Endothelial cell of umbilical vein (primary cell): ENCODE measurements around the gene SPTB. TPM values are rescaled to one million over a fixed set of nuclear protein-coding genes. Genes with fewer than 3 reads are reported as not detected.
A peak's percentile ranks its signal among the peaks of the same experiment; 100 is the strongest.

ENCODE experiments used
- BruUV-seq: library from RNA; stranded (reverse); fragments of 400-500 nt; replicated peaks from 2 replicates; lab custom pipeline; 2021; lab: Mats Ljungman, UMichigan
- CTCF ChIA-PET: fragments of 300-600, 350-600 bp; sonication (Branson Sonifier 250); formaldehyde crosslinking; loops from one replicate; lab custom pipeline; 2021; ENCODE audit warnings: antibody characterized with exemption, inconsistent platforms; lab: Charles Lee
- POLR2A ChIA-PET: fragments of 300-600, 350-600 bp; sonication (Branson Sonifier 250); formaldehyde crosslinking; loops from one replicate; lab custom pipeline; 2021; ENCODE audit warnings: antibody characterized with exemption, inconsistent platforms; lab: Charles Lee
- DNase-seq: peaks from one replicate; pipeline ENCODE4 v3.0.0-alpha.2; 2011; ENCODE audit warnings: low read depth, low spot score
- FAIRE-seq: peaks from 2 replicates; lab custom pipeline; 2011; peaks lifted over from hg19 to GRCh38; lab: Jason Lieb, UNC
- H2AFZ ChIP-seq: 2 replicates; pipeline ENCODE4 v1.6.0; 2012; ENCODE audit warnings: low read depth, low read length, control low read depth, inconsistent platforms
- H3K27ac ChIP-seq: 2 replicates; pipeline ENCODE4 v1.5.1; 2011; ENCODE audit warnings: low read depth, mild to moderate bottlenecking, control low read depth, low read length, moderate library complexity; ENCODE audit not compliant: insufficient read depth
- H3K27me3 ChIP-seq, 2 experiments: 2 replicates each; pipeline versions ENCODE4 v1.6.0 to v1.6.1; 2011; ENCODE audit warnings: low read length in 2 of 2, mixed read lengths in 1 of 2; ENCODE audit not compliant: control insufficient read depth in 2 of 2, insufficient read depth in 2 of 2
- H3K36me3 ChIP-seq, 2 experiments: 2 replicates in 1 of 2; 3 replicates in 1 of 2; pipeline ENCODE4 v1.5.1; 2011; ENCODE audit warnings: low read length in 2 of 2, mild to moderate bottlenecking in 1 of 2, moderate library complexity in 1 of 2; ENCODE audit not compliant: control insufficient read depth in 2 of 2, insufficient read depth in 2 of 2; ENCODE audit errors: extremely low read depth in 1 of 2
- H3K4me1 ChIP-seq: 3 replicates; pipeline ENCODE4 v1.5.1; 2011; ENCODE audit warnings: mild to moderate bottlenecking, low read length; ENCODE audit not compliant: control insufficient read depth, insufficient read depth; ENCODE audit errors: extremely low read depth
- H3K4me2 ChIP-seq: 2 replicates; pipeline ENCODE4 v1.6.1; 2011; ENCODE audit warnings: low read length, control low read depth, mixed read lengths; ENCODE audit not compliant: insufficient read depth
- H3K4me3 ChIP-seq, 3 experiments: fragments of 200-600 bp in 1 of 3; sonication (generic), shearing (Covaris generic) in 1 of 3; replicated peaks in 1 of 3; 2 replicates each; pipeline ENCODE4 v1.5.1; 2011 to 2016; ENCODE audit warnings: control low read depth in 3 of 3, low read length in 3 of 3, mild to moderate bottlenecking in 2 of 3, inconsistent platforms in 1 of 3, low read depth in 1 of 3, moderate library complexity in 1 of 3; ENCODE audit not compliant: insufficient read depth in 1 of 3
- H3K79me2 ChIP-seq: 2 replicates; pipeline ENCODE4 v1.6.0; 2012; ENCODE audit warnings: low read length, inconsistent platforms; ENCODE audit not compliant: control insufficient read depth, insufficient read depth
- H3K9ac ChIP-seq: replicated peaks from 2 replicates; pipeline ENCODE3; 2011; ENCODE audit warnings: low read length, control low read depth; ENCODE audit not compliant: insufficient read depth; ENCODE audit errors: extremely low read depth
- H3K9me1 ChIP-seq: replicated peaks from 3 replicates; pipeline ENCODE4 v1.6.0; 2011; ENCODE audit warnings: mild to moderate bottlenecking, low read length; ENCODE audit not compliant: control insufficient read depth, insufficient read depth; ENCODE audit errors: extremely low read depth
- H3K9me3 ChIP-seq: replicated peaks from 2 replicates; pipeline ENCODE4 v1.5.1; 2012; ENCODE audit warnings: low read length, inconsistent platforms; ENCODE audit not compliant: control insufficient read depth, insufficient read depth
- H4K20me1 ChIP-seq: replicated peaks from 2 replicates; pipeline ENCODE3; 2011; ENCODE audit warnings: mild to moderate bottlenecking, low read length; ENCODE audit not compliant: control insufficient read depth, insufficient read depth; ENCODE audit errors: extremely low read depth
- CTCF ChIP-seq, 2 donors: IDR thresholded peaks; 1 replicate in 1 of 2; 2 replicates in 1 of 2; pipeline ENCODE4 v1.5.1; 2011; ENCODE audit warnings: low read length in 2 of 2, mild to moderate bottlenecking in 2 of 2, moderate library complexity in 2 of 2, control low read depth in 1 of 2, inconsistent platforms in 1 of 2, low read depth in 1 of 2; ENCODE audit not compliant: insufficient read depth in 1 of 2; ENCODE audit errors: extremely low read depth in 1 of 2
- EZH2 ChIP-seq: IDR thresholded peaks from 2 replicates; pipeline ENCODE4 v1.6.1; 2012; ENCODE audit warnings: borderline replicate concordance, low read depth, mild to moderate bottlenecking, moderate library complexity, low read length, inconsistent platforms; ENCODE audit not compliant: severe bottlenecking
- GATA2 ChIP-seq: IDR thresholded peaks from 2 replicates; pipeline ENCODE4 v1.7.0; 2011; ENCODE audit warnings: low read depth, mild to moderate bottlenecking, moderate library complexity, mixed read lengths, low read length; ENCODE audit not compliant: insufficient read length, insufficient read depth
- JUN ChIP-seq: IDR thresholded peaks from 2 replicates; pipeline ENCODE4 v1.6.1; 2011; ENCODE audit warnings: borderline replicate concordance, low read depth; ENCODE audit not compliant: insufficient read length, insufficient read depth
- MAX ChIP-seq: IDR thresholded peaks from 2 replicates; pipeline ENCODE4 v1.6.1; 2011; ENCODE audit not compliant: insufficient read depth, insufficient read length
- POLR2A ChIP-seq: IDR thresholded peaks from 2 replicates; pipeline ENCODE4 v1.6.1; 2012; ENCODE audit warnings: low read depth, mild to moderate bottlenecking, control low read depth, low read length
- dilution Hi-C: fragments of 300-500 bp; cut with MboI; formaldehyde crosslinking; loops from one replicate; pipeline ENCODE4 v1.15.0; 2019; ENCODE audit warnings: low sequenced_read_pairs; ENCODE audit not compliant: extremely low pct_ligation_motif_present
- intact Hi-C: fragments of 100-400 bp; cut with micrococcal nuclease; formaldehyde crosslinking; loops from one replicate; pipeline ENCODE4 v1.10.0; 2022
- polyA plus RNA-seq, 4 experiments: library from polyadenylated mRNA; depleted of rRNA in 3 of 4; stranded (reverse) in 3 of 4; unstranded in 1 of 4; fragments of >200 nt; gene quantifications; 2 replicates each; pipeline versions ENCODE4 v1.2.1 to v1.2.3, GENCODE V29; 2011 to 2012; ENCODE audit warnings: missing spikeins in 1 of 4
- total RNA-seq: library from RNA; stranded (reverse); gene quantifications from 2 replicates; pipeline ENCODE4 v1.2.3, GENCODE V29; 2021

Gene SPTB
- total and polyA plus RNA-seq, 2 donors (not counting 3 experiments of a cell fraction or from before 2014, with no cell fraction given): 0.03 to 0.07 TPM

GRCh38 chr14:64912261-64912660 lies 32.6 kb upstream of the SPTB start:
- H3K4me1 ChIP-seq: peaks cover 16% of the 10 kb centered on the region
- BruUV-seq: no TSS peak
- POLR2A ChIA-PET: no interaction called here
- no peak overlapping the region for H3K4me2 ChIP-seq
- H3K9ac ChIP-seq: no peak overlapping the region
- no peak for FAIRE-seq
- no peak for DNase-seq
- H3K4me3 ChIP-seq: no peak overlapping the region
- dilution Hi-C loops (no loop called here), intact Hi-C loops (loop anchor here (5.0 kb wide), 1 partner anchor 90 kb away; no protein-coding TSS in a partner anchor)
- peaks cover 21% of the 10 kb centered on the region for H3K79me2 ChIP-seq
- no peak overlapping the region for H2AFZ ChIP-seq
- TF ChIP-seq JUN (no peak), EZH2 (no peak), MAX (no peak), GATA2 (no peak), POLR2A (no peak)
- no peaks in the 10 kb centered on the region for H3K36me3 ChIP-seq
- no peaks in the 10 kb centered on the region for H3K9me1 ChIP-seq
- CTCF ChIA-PET: interaction anchor here (3.5 to 4.0 kb wide), 2 partner anchors 21 to 89 kb away, joined by 50 to 61 read pairs; no protein-coding TSS in a partner anchor
- H3K27ac ChIP-seq: no peak overlapping the region
- no peaks in the 10 kb centered on the region for H3K9me3 ChIP-seq
- no peaks in the 10 kb centered on the region for H4K20me1 ChIP-seq
- H3K27me3 ChIP-seq: peaks cover 9 to 21% of the 10 kb centered on the region in 2 experiments

GRCh38 chr14:64910847-64911495 lies 31.3 kb upstream of the SPTB start:
- no peak for FAIRE-seq
- DNase-seq: peak; percentile 46
- TF ChIP-seq CTCF (IDR thresholded peaks at IDR 0.05; ENCODE audit: extremely low read depth in 1 of 2, insufficient read depth in 1 of 2, low read depth in 1 of 2, low read length in 2 of 2): peak; percentile 41 to 51
- TF ChIP-seq EZH2: no peak
- Histone ChIP-seq H3K9ac (no peak overlapping the region), H3K27ac (no peak overlapping the region), H3K9me1 (no peaks in the 10 kb centered on the region), H4K20me1 (no peaks in the 10 kb centered on the region), H3K79me2 (peaks cover 17% of the 10 kb centered on the region), H3K4me3 (no peak overlapping the region), H3K27me3 (peaks cover 14 to 23% of the 10 kb centered on the region in 2 experiments), H3K4me2 (no peak overlapping the region), H3K4me1 (peaks cover 16% of the 10 kb centered on the region), H3K36me3 (no peaks in the 10 kb centered on the region), H3K9me3 (no peaks in the 10 kb centered on the region), H2AFZ (no peak overlapping the region)
- BruUV-seq: no TSS peak
- intact Hi-C loops: loop anchor here (5.0 kb wide), 1 partner anchor 89 kb away; no protein-coding TSS in a partner anchor
- dilution Hi-C loops: no loop called here
- POLR2A ChIA-PET: interaction anchor here (0.7 kb wide), 1 partner anchor 60 kb away, joined by 3 read pairs; no protein-coding TSS in a partner anchor
- CTCF ChIA-PET: interaction anchor here (0.6 to 4.0 kb wide), 44 partner anchors 10 to 567 kb away, joined by 3 to 61 read pairs (median 4); partner anchors contain the start of genes FNTB, HSPA2 and SPTB
